ENCODE data around the gene HSDL2. TPM values are rescaled to one million over a fixed set of nuclear protein-coding genes. Genes with fewer than 3 reads are reported as not detected.

The HSDL2 gene
- polyA plus RNA-seq, 1 of the 3 experiments (the other 2 are of a cell fraction) = 14.4 TPM

DNA sequence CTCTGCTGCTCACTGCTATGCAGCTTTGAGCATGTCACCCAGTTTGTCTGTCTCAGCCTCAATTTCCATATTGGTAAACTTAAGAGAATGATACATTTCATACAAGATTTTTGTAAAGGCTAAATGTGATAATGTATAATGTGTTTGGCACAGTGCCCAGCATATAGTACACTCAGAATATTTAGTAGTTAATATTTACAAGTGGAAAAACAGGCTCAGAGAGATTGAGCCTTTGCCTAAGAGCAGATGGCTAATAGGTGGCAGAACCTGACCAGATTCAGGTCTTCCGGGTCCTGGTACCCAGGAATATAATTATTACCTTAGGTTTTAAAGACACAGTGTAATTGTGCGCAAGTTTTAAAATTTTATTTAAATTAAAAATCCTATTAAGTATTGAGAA lies 59.9 kb downstream of the HSDL2 start:
- H3F3A ChIP-seq (replicated peaks; ENCODE audit: insufficient read depth) = no peaks in the 10 kb centered on the region
- H4K20me1 ChIP-seq (ENCODE audit: insufficient read depth) = no peaks in the 10 kb centered on the region
- H3K9me3 ChIP-seq = no peaks in the 10 kb centered on the region; the same call in 1 of the 2 replicates

More for the DNA sequence above, 59.9 kb downstream of the HSDL2 start:
- no peak for TF ChIP-seq SIN3A (IDR thresholded peaks at IDR 0.05; ENCODE audit: borderline replicate concordance, low read depth, low read length)
- no peak for TF ChIP-seq CHD2 (IDR thresholded peaks at IDR 0.05; ENCODE audit: low read length, partially characterized antibody)
- no peak for TF ChIP-seq TAF1 (IDR thresholded peaks at IDR 0.05; ENCODE audit: borderline replicate concordance, low read depth, low read length)
- no peak for TF ChIP-seq YY1 (IDR thresholded peaks at IDR 0.05; ENCODE audit: low read depth)
- TF ChIP-seq NRF1 (IDR thresholded peaks at IDR 0.05; ENCODE audit: low read depth, low read length) = no peak
- TF ChIP-seq, protein P1, sequence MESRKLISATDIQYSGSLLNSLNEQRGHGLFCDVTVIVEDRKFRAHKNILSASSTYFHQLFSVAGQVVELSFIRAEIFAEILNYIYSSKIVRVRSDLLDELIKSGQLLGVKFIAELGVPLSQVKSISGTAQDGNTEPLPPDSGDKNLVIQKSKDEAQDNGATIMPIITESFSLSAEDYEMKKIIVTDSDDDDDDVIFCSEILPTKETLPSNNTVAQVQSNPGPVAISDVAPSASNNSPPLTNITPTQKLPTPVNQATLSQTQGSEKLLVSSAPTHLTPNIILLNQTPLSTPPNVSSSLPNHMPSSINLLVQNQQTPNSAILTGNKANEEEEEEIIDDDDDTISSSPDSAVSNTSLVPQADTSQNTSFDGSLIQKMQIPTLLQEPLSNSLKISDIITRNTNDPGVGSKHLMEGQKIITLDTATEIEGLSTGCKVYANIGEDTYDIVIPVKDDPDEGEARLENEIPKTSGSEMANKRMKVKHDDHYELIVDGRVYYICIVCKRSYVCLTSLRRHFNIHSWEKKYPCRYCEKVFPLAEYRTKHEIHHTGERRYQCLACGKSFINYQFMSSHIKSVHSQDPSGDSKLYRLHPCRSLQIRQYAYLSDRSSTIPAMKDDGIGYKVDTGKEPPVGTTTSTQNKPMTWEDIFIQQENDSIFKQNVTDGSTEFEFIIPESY (IDR thresholded peaks at IDR 0.05; ENCODE audit: borderline replicate concordance, low read depth) = no peak
- TF ChIP-seq GATA2 (CRISPR knock-in tag; IDR thresholded peaks at IDR 0.05) = no peak
- TF ChIP-seq NFIC (IDR thresholded peaks at IDR 0.05; ENCODE audit: borderline replicate concordance) = no peak
- TF ChIP-seq, protein P2, sequence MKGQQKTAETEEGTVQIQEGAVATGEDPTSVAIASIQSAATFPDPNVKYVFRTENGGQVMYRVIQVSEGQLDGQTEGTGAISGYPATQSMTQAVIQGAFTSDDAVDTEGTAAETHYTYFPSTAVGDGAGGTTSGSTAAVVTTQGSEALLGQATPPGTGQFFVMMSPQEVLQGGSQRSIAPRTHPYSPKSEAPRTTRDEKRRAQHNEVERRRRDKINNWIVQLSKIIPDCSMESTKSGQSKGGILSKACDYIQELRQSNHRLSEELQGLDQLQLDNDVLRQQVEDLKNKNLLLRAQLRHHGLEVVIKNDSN (IDR thresholded peaks at IDR 0.05; ENCODE audit: borderline replicate concordance, low read depth) = no peak
- TF ChIP-seq, protein P3, sequence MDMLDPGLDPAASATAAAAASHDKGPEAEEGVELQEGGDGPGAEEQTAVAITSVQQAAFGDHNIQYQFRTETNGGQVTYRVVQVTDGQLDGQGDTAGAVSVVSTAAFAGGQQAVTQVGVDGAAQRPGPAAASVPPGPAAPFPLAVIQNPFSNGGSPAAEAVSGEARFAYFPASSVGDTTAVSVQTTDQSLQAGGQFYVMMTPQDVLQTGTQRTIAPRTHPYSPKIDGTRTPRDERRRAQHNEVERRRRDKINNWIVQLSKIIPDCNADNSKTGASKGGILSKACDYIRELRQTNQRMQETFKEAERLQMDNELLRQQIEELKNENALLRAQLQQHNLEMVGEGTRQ (IDR thresholded peaks at IDR 0.05; ENCODE audit: borderline replicate concordance, low read depth, low read length) = no peak
- TF ChIP-seq JUND (IDR thresholded peaks at IDR 0.05) = no peak
- TF ChIP-seq, protein P4, sequence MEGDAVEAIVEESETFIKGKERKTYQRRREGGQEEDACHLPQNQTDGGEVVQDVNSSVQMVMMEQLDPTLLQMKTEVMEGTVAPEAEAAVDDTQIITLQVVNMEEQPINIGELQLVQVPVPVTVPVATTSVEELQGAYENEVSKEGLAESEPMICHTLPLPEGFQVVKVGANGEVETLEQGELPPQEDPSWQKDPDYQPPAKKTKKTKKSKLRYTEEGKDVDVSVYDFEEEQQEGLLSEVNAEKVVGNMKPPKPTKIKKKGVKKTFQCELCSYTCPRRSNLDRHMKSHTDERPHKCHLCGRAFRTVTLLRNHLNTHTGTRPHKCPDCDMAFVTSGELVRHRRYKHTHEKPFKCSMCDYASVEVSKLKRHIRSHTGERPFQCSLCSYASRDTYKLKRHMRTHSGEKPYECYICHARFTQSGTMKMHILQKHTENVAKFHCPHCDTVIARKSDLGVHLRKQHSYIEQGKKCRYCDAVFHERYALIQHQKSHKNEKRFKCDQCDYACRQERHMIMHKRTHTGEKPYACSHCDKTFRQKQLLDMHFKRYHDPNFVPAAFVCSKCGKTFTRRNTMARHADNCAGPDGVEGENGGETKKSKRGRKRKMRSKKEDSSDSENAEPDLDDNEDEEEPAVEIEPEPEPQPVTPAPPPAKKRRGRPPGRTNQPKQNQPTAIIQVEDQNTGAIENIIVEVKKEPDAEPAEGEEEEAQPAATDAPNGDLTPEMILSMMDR (IDR thresholded peaks at IDR 0.05) = no peak
- TF ChIP-seq, protein P5, sequence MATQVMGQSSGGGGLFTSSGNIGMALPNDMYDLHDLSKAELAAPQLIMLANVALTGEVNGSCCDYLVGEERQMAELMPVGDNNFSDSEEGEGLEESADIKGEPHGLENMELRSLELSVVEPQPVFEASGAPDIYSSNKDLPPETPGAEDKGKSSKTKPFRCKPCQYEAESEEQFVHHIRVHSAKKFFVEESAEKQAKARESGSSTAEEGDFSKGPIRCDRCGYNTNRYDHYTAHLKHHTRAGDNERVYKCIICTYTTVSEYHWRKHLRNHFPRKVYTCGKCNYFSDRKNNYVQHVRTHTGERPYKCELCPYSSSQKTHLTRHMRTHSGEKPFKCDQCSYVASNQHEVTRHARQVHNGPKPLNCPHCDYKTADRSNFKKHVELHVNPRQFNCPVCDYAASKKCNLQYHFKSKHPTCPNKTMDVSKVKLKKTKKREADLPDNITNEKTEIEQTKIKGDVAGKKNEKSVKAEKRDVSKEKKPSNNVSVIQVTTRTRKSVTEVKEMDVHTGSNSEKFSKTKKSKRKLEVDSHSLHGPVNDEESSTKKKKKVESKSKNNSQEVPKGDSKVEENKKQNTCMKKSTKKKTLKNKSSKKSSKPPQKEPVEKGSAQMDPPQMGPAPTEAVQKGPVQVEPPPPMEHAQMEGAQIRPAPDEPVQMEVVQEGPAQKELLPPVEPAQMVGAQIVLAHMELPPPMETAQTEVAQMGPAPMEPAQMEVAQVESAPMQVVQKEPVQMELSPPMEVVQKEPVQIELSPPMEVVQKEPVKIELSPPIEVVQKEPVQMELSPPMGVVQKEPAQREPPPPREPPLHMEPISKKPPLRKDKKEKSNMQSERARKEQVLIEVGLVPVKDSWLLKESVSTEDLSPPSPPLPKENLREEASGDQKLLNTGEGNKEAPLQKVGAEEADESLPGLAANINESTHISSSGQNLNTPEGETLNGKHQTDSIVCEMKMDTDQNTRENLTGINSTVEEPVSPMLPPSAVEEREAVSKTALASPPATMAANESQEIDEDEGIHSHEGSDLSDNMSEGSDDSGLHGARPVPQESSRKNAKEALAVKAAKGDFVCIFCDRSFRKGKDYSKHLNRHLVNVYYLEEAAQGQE (IDR thresholded peaks at IDR 0.05; ENCODE audit: low read depth, low read length) = no peak
- TF ChIP-seq SMC3 (IDR thresholded peaks at IDR 0.05; ENCODE audit: low read depth, low read length) = no peak
- no peak for TF ChIP-seq RAD21 (IDR thresholded peaks at IDR 0.05; ENCODE audit: low read length)
- TF ChIP-seq FOXJ3 (CRISPR knock-in tag; IDR thresholded peaks at IDR 0.05) = no peak
- TF ChIP-seq, protein P6, sequence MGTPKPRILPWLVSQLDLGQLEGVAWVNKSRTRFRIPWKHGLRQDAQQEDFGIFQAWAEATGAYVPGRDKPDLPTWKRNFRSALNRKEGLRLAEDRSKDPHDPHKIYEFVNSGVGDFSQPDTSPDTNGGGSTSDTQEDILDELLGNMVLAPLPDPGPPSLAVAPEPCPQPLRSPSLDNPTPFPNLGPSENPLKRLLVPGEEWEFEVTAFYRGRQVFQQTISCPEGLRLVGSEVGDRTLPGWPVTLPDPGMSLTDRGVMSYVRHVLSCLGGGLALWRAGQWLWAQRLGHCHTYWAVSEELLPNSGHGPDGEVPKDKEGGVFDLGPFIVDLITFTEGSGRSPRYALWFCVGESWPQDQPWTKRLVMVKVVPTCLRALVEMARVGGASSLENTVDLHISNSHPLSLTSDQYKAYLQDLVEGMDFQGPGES (IDR thresholded peaks at IDR 0.05; ENCODE audit: low read depth, low read length) = no peak
- no peak for TF ChIP-seq EP300 (IDR thresholded peaks at IDR 0.05; ENCODE audit: borderline replicate concordance in 1 of 2, low read depth in 1 of 2, low read length in 1 of 2)
- TF ChIP-seq ELF1 (IDR thresholded peaks at IDR 0.05) = no peak
- Histone ChIP-seq H3K79me2 (ENCODE audit: insufficient read depth) (no peaks in the 10 kb centered on the region), H3K4me2 (no peak overlapping the region), H3K27ac (ENCODE audit: low read depth in 2 of 2, low read length in 1 of 2) (no peak overlapping the region), H3K36me3 (replicated peaks in 1 of 2; ENCODE audit: control insufficient read depth in 1 of 2, insufficient read depth in 2 of 2, low read length in 1 of 2) (peaks cover 0 to 22% of the 10 kb centered on the region in 2 experiments), H3K4me3 (ENCODE audit: low read depth in 2 of 2, low read length in 1 of 2) (no peak overlapping the region), H3K4me1 (ENCODE audit: control insufficient read depth in 1 of 2, insufficient read depth in 2 of 2, low read depth in 1 of 2, low read length in 1 of 2) (no peaks in the 10 kb centered on the region), H3K27me3 (ENCODE audit: insufficient read depth) (no peaks in the 10 kb centered on the region), H2AFZ (ENCODE audit: low read depth) (no peak overlapping the region), H3K9me2 (no peaks in the 10 kb centered on the region), H3K9ac (no peak overlapping the region)
- no peak for DNase-seq
- CTCF ChIA-PET = no interaction called here
- POLR2A ChIA-PET = no interaction called here
- 97% methylated on average over 2 of the region's 2 CpGs for WGBS (ENCODE audit: low lambda C conversion rate)
